Measurements from ENCODE around the gene PABPC1L. TPM values are rescaled to one million over a fixed set of nuclear protein-coding genes. Genes with fewer than 3 reads are reported as not detected.

PABPC1L gene
- total RNA-seq, 1 experiment from 2014 or later = 102 TPM

DNA sequence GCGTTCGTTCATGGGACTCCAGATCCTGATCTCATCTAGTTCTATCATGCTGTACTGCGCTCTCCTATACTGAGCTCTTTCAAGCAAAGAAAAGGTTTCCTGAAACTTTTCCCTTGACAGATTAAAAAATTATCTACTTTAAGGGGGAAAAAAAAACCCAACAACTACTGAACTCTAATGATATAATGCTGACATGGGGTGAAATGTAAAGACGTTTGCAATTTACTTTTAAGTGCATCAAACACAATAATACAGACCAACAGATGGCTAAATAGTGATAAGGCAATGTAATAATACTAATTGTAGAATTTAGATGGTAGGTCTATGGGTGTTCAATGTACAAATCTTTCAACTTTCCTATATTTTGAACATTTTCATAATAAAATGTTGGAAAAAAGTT, 34.0 kb downstream of the PABPC1L start:
- H3K27ac ChIP-seq (ENCODE audit: low read length) = no peak overlapping the region
- ChIA-PET CTCF (no interaction called here), POLR2A (no interaction called here)
- intact Hi-C loops (cut with micrococcal nuclease; ENCODE audit: unreplicated experiment) = no loop called here
- in situ Hi-C loops (cut with HindIII; ENCODE audit: low pct_unique_long_range_greater_than_20kb, low sequenced_read_pairs) = no loop called here
- no peak overlapping the region for H3K4me3 ChIP-seq (ENCODE audit: low read depth in 2 of 2, low read length in 2 of 2)
- ATAC-seq (no peak), DNase-seq (ENCODE audit: low read depth, low spot score) (no peak)
- no peaks in the 10 kb centered on the region for H3K27me3 ChIP-seq (ENCODE audit: control insufficient read depth, insufficient read depth, low read length)
- no peak for TF ChIP-seq POLR2AphosphoS5 (IDR thresholded peaks at IDR 0.05; ENCODE audit: low read depth, low read length)
- no peak for TF ChIP-seq REST (IDR thresholded peaks at IDR 0.05; ENCODE audit: insufficient read depth in 1 of 2, low read depth in 2 of 2, low read length in 1 of 2)
- TF ChIP-seq CTCF (IDR thresholded peaks at IDR 0.05) = no peak
- H3K9me3 ChIP-seq (ENCODE audit: control insufficient read depth, insufficient read depth, low read depth, low read length) = no peaks in the 10 kb centered on the region
- H3K36me3 ChIP-seq (ENCODE audit: control insufficient read depth, insufficient read depth, low read length) = peaks cover 37% of the 10 kb centered on the region
- BruUV-seq (replicated peaks) = no TSS peak
- no peaks in the 10 kb centered on the region for H3K4me1 ChIP-seq (ENCODE audit: control insufficient read depth, insufficient read depth, low read length)

GRCh38 chr20:44945261-44945660, 35.4 kb downstream of the PABPC1L start:
- TF ChIP-seq SIN3A (IDR thresholded peaks at IDR 0.05; ENCODE audit: borderline replicate concordance, insufficient read depth, low read depth, low read length) (no peak), CTCF (IDR thresholded peaks at IDR 0.05) (no peak), TCF7L2 (IDR thresholded peaks at IDR 0.05; ENCODE audit: low read depth, low read length) (no peak), REST (IDR thresholded peaks at IDR 0.05; ENCODE audit: insufficient read depth in 1 of 2, low read depth in 2 of 2, low read length in 1 of 2) (no peak), POLR2AphosphoS5 (IDR thresholded peaks at IDR 0.05; ENCODE audit: low read depth, low read length) (no peak)
- Histone ChIP-seq H3K4me3 (ENCODE audit: low read depth in 2 of 2, low read length in 2 of 2) (no peak overlapping the region), H3K27ac (ENCODE audit: low read length) (no peak overlapping the region), H3K27me3 (ENCODE audit: control insufficient read depth, insufficient read depth, low read length) (no peaks in the 10 kb centered on the region), H3K36me3 (ENCODE audit: control insufficient read depth, insufficient read depth, low read length) (peaks cover 49% of the 10 kb centered on the region), H3K4me1 (ENCODE audit: control insufficient read depth, insufficient read depth, low read length) (no peaks in the 10 kb centered on the region), H3K9me3 (ENCODE audit: control insufficient read depth, insufficient read depth, low read depth, low read length) (no peaks in the 10 kb centered on the region)
- intact Hi-C loops (cut with micrococcal nuclease; ENCODE audit: unreplicated experiment) = no loop called here
- ATAC-seq (no peak), DNase-seq (ENCODE audit: low read depth, low spot score) (no peak)
- POLR2A ChIA-PET = interaction anchor here (0.6 kb wide), 1 partner anchor 224 kb away, joined by 6 read pairs; no protein-coding TSS in a partner anchor
- in situ Hi-C loops (cut with HindIII; ENCODE audit: low pct_unique_long_range_greater_than_20kb, low sequenced_read_pairs) = no loop called here
- CTCF ChIA-PET = no interaction called here
- BruUV-seq (replicated peaks) = no TSS peak

Measured in Panc1 (cell line).